ENCODE results near the gene NTN1. TPM values are rescaled to one million over a fixed set of nuclear protein-coding genes. Genes with fewer than 3 reads are reported as not detected.

The NTN1 gene
- total RNA-seq, 2 experiments from 2014 or later: 0.31 to 0.47 TPM

- intact Hi-C loops (cut with micrococcal nuclease): no loop called here
- Mint-ChIP-seq H3K27me3 (ENCODE audit: low read depth) (no peaks in the 10 kb centered on the region), H3K36me3 (ENCODE audit: low read depth) (no peaks in the 10 kb centered on the region), H3K27ac (no peak overlapping the region), H3K9me3 (no peaks in the 10 kb centered on the region), H3K4me1 (ENCODE audit: low read depth) (peaks cover 10% of the 10 kb centered on the region), H3K4me3 (no peak overlapping the region)
- CTCF ChIA-PET: interaction anchor here (1.0 kb wide), 1 partner anchor 8 kb away, joined by 4 read pairs; no protein-coding TSS in a partner anchor
- no peak for DNase-seq
These were observed 220.6 kb downstream of the NTN1 start for GRCh38 chr17:9241774-9242496.

- no peak for DNase-seq
- H3K36me3 Mint-ChIP-seq (ENCODE audit: low read depth): no peaks in the 10 kb centered on the region
- peaks cover 10% of the 10 kb centered on the region for H3K4me1 Mint-ChIP-seq (ENCODE audit: low read depth)
- H3K27me3 Mint-ChIP-seq (ENCODE audit: low read depth): no peaks in the 10 kb centered on the region
- no peak overlapping the region for H3K27ac Mint-ChIP-seq
- CTCF ChIA-PET: interaction anchor here (1.0 kb wide), 1 partner anchor 8 kb away, joined by 4 read pairs; no protein-coding TSS in a partner anchor
- H3K4me3 Mint-ChIP-seq: no peak overlapping the region
- intact Hi-C loops (cut with micrococcal nuclease): no loop called here
- no peaks in the 10 kb centered on the region for H3K9me3 Mint-ChIP-seq
These were observed 221.2 kb downstream of the NTN1 start for GRCh38 chr17:9242497-9242881.

- no peak overlapping the region for H3K4me3 Mint-ChIP-seq
- no peak for DNase-seq
- H3K36me3 Mint-ChIP-seq (ENCODE audit: low read depth): no peaks in the 10 kb centered on the region
- peaks cover 10% of the 10 kb centered on the region for H3K4me1 Mint-ChIP-seq (ENCODE audit: low read depth)
- CTCF ChIA-PET: no interaction called here
- H3K27me3 Mint-ChIP-seq (ENCODE audit: low read depth): no peaks in the 10 kb centered on the region
- no peaks in the 10 kb centered on the region for H3K9me3 Mint-ChIP-seq
- no peak overlapping the region for H3K27ac Mint-ChIP-seq
- intact Hi-C loops (cut with micrococcal nuclease): no loop called here
These were observed 221.7 kb downstream of the NTN1 start for GRCh38 chr17:9242983-9243382.

GRCh38 chr17:9244066-9245052 is 223.0 kb downstream of the NTN1 start:
- peaks cover 3% of the 10 kb centered on the region for H3K4me1 Mint-ChIP-seq (ENCODE audit: low read depth)
- no peak overlapping the region for H3K4me3 Mint-ChIP-seq
- CTCF ChIA-PET: no interaction called here
- H3K36me3 Mint-ChIP-seq (ENCODE audit: low read depth): peaks cover under 1% of the 10 kb centered on the region
- DNase-seq: no peak
- no peak overlapping the region for H3K27ac Mint-ChIP-seq
- intact Hi-C loops (cut with micrococcal nuclease): no loop called here
- H3K9me3 Mint-ChIP-seq: no peaks in the 10 kb centered on the region
- no peaks in the 10 kb centered on the region for H3K27me3 Mint-ChIP-seq (ENCODE audit: low read depth)

- DNase-seq: no peak
- intact Hi-C loops (cut with micrococcal nuclease): no loop called here
- peaks cover 7% of the 10 kb centered on the region for H3K36me3 Mint-ChIP-seq (ENCODE audit: low read depth)
- H3K27ac Mint-ChIP-seq: no peak overlapping the region
- no peak overlapping the region for H3K4me3 Mint-ChIP-seq
- no peaks in the 10 kb centered on the region for H3K27me3 Mint-ChIP-seq (ENCODE audit: low read depth)
- peaks cover 8% of the 10 kb centered on the region for H3K4me1 Mint-ChIP-seq (ENCODE audit: low read depth)
- no peaks in the 10 kb centered on the region for H3K9me3 Mint-ChIP-seq
- CTCF ChIA-PET: no interaction called here
These were observed 226.2 kb downstream of the NTN1 start for GRCh38 chr17:9247401-9247938.

GRCh38 chr17:9249245-9249953 is 228.1 kb downstream of the NTN1 start:
- no peaks in the 10 kb centered on the region for H3K9me3 Mint-ChIP-seq
- H3K27ac Mint-ChIP-seq: no peak overlapping the region
- no peaks in the 10 kb centered on the region for H3K27me3 Mint-ChIP-seq (ENCODE audit: low read depth)
- CTCF ChIA-PET: interaction anchor here (0.8 kb wide), 2 partner anchors 7 to 326 kb away, joined by 3 to 4 read pairs; no protein-coding TSS in a partner anchor
- peaks cover 22% of the 10 kb centered on the region for H3K4me1 Mint-ChIP-seq (ENCODE audit: low read depth)
- no peak overlapping the region for H3K4me3 Mint-ChIP-seq
- no peak for DNase-seq
- intact Hi-C loops (cut with micrococcal nuclease): no loop called here
- peaks cover 7% of the 10 kb centered on the region for H3K36me3 Mint-ChIP-seq (ENCODE audit: low read depth)

- Mint-ChIP-seq H3K27ac (no peak overlapping the region), H3K27me3 (ENCODE audit: low read depth) (no peaks in the 10 kb centered on the region)
- intact Hi-C loops (cut with micrococcal nuclease): no loop called here
These were observed 230.0 kb downstream of the NTN1 start for GRCh38 chr17:9251273-9251672.

GRCh38 chr17:9253308-9253707 is 232.0 kb downstream of the NTN1 start:
- intact Hi-C loops (cut with micrococcal nuclease): no loop called here
- CTCF ChIA-PET: interaction anchor here (0.6 to 2.2 kb wide), 7 partner anchors 20 to 1010 kb away, joined by 3 to 14 read pairs (median 3); no protein-coding TSS in a partner anchor
- peaks cover 22% of the 10 kb centered on the region for H3K4me1 Mint-ChIP-seq (ENCODE audit: low read depth)
- no peaks in the 10 kb centered on the region for H3K9me3 Mint-ChIP-seq
- no peak overlapping the region for H3K4me3 Mint-ChIP-seq
- H3K36me3 Mint-ChIP-seq (ENCODE audit: low read depth): peaks cover 7% of the 10 kb centered on the region
- no peak overlapping the region for H3K27ac Mint-ChIP-seq
- DNase-seq: no peak
- no peaks in the 10 kb centered on the region for H3K27me3 Mint-ChIP-seq (ENCODE audit: low read depth)

More at GRCh38 chr17:9251273-9251672, 230.0 kb downstream of the NTN1 start:
- Mint-ChIP-seq H3K4me1 (ENCODE audit: low read depth) (peaks cover 22% of the 10 kb centered on the region), H3K9me3 (no peaks in the 10 kb centered on the region), H3K36me3 (ENCODE audit: low read depth) (peaks cover 7% of the 10 kb centered on the region), H3K4me3 (no peak overlapping the region)
- DNase-seq: no peak
- CTCF ChIA-PET: no interaction called here

GRCh38 chr17:9254841-9255240 is 233.5 kb downstream of the NTN1 start:
- Mint-ChIP-seq H3K9me3 (no peaks in the 10 kb centered on the region), H3K4me1 (ENCODE audit: low read depth) (peaks cover 22% of the 10 kb centered on the region), H3K27me3 (ENCODE audit: low read depth) (no peaks in the 10 kb centered on the region), H3K4me3 (no peak overlapping the region), H3K27ac (no peak overlapping the region), H3K36me3 (ENCODE audit: low read depth) (peaks cover 4% of the 10 kb centered on the region)
- no peak for DNase-seq
- intact Hi-C loops (cut with micrococcal nuclease): no loop called here
- CTCF ChIA-PET: no interaction called here

GRCh38 chr17:9255833-9256232 is 234.5 kb downstream of the NTN1 start:
- CTCF ChIA-PET: no interaction called here

GRCh38 chr17:9256361-9256750 is 235.0 kb downstream of the NTN1 start:
- CTCF ChIA-PET: no interaction called here
- peaks cover under 1% of the 10 kb centered on the region for H3K36me3 Mint-ChIP-seq (ENCODE audit: low read depth)
- intact Hi-C loops (cut with micrococcal nuclease): no loop called here
- no peak overlapping the region for H3K27ac Mint-ChIP-seq
- H3K27me3 Mint-ChIP-seq (ENCODE audit: low read depth): no peaks in the 10 kb centered on the region
- no peak overlapping the region for H3K4me3 Mint-ChIP-seq
- H3K4me1 Mint-ChIP-seq (ENCODE audit: low read depth): peaks cover 20% of the 10 kb centered on the region
- no peak for DNase-seq
- no peaks in the 10 kb centered on the region for H3K9me3 Mint-ChIP-seq

More at GRCh38 chr17:9255833-9256232, 234.5 kb downstream of the NTN1 start:
- H3K36me3 Mint-ChIP-seq (ENCODE audit: low read depth): peaks cover 4% of the 10 kb centered on the region
- no peaks in the 10 kb centered on the region for H3K27me3 Mint-ChIP-seq (ENCODE audit: low read depth)
- H3K9me3 Mint-ChIP-seq: no peaks in the 10 kb centered on the region
- peaks cover 22% of the 10 kb centered on the region for H3K4me1 Mint-ChIP-seq (ENCODE audit: low read depth)
- H3K27ac Mint-ChIP-seq: no peak overlapping the region
- H3K4me3 Mint-ChIP-seq: no peak overlapping the region
- intact Hi-C loops (cut with micrococcal nuclease): no loop called here
- no peak for DNase-seq

Measured in activated naive CD4-positive, alpha-beta T cell treated with anti-CD3 and anti-CD28 coated beads for 36 hours (primary cell).